Measurements from ENCODE around the gene SHLD1.
A peak's percentile ranks its signal among the peaks of the same experiment; 100 is the strongest.

SHLD1 gene

GRCh38 chr20:5822569-5822968, 72.4 kb downstream of the SHLD1 start:
- no peak for DNase-seq

- DNase-seq, result no peak
Measured at GRCh38 chr20:5825130-5825719, 75.0 kb downstream of the SHLD1 start.

DNA sequence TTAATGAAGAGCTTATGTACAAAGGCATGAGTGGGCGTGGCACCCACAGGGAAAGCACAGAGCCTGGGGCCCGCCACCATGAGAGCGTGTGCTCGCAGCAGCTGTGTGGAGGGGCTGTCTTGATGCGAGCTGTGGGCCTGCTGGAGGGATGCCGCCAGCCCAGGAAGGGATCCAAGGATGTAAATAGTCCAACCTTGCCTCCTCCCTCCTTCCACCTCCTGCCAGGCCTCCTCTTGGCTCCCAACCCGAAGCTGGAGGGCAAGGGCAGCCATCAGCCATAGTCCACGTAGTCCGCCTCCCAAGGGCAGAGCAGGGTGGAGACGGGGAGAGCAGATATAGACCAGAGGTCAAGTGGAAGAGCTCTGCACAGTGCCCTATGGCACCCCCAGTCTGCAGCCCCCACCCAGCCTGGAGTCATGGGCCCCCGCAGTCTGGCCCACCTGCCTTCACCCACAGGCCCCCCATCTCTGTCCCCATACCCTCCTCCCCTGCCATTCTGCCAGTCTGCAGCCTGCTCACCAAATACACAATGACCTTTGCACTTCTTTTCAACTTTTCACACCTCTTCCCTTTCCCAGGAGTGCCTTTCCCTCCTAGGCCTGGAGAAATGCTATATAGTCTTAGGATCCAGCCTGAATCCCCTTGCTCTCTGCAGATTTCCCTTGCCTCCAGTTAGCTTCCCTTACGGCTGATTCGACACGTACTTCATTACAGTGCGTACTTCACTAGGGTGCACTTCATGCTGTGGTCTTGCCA, 77.1 kb downstream of the SHLD1 start:
- no peak for DNase-seq

- no peak for DNase-seq
Measured at GRCh38 chr20:5827861-5828260, 77.7 kb downstream of the SHLD1 start.

DNA sequence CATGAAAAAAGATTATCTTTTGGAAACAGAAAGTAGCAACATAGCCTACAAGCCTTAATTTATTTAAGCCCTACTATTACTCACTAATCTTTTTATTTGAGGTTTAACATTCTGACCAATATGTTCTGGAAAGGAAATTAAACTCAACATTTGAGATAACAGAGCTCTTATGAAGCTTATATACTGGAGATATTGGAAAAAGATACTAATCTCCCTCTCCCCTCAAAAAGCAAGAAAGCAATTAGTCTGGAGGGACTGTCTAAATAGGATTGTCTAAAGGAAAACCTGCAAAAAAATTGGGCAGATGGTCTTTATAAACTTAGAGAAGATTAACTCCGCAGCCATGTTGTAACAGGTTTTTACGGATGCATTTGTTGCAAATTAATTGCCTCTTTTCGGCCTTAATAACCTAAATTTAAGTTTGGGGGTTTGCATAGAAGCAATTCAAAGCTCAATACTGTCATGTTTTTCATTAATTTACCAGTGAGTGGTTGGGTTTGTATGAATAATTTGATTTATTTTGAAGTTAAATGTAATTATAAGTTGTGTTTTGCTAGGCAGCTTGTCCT, 79.1 kb downstream of the SHLD1 start:
- no peak for DNase-seq

GRCh38 chr20:5831539-5832237, 81.5 kb downstream of the SHLD1 start:
- DNase-seq, result no peak

GRCh38 chr20:5833309-5833941, 83.2 kb downstream of the SHLD1 start:
- DNase-seq, result no peak

DNA sequence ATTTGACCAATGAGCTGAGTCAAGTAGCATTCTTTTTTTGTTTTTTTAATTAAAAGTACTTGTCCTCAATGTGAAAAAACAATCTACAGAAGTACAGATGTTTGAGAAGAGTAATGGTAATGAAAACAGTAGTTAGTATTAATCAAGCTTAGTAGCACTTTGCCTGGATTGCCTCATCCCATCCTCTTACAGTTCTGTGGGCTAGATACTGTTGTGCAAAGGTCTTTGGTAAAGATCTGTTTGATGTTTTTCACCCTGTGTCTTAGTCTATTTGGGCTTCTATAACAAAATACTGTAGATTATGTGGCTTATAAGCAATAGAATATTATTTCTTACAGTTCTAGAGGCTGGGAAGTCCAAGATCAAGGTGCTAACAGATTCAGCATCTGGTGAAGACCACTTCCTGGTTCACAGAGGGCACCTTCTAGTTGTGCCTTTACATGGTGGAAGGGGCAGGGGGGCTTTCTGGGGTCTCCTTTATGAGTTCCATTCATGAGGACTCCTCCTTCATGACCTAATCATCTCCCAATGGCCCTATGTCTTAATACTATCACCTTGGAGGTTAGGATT, 84.3 kb downstream of the SHLD1 start:
- no peak for DNase-seq

DNA sequence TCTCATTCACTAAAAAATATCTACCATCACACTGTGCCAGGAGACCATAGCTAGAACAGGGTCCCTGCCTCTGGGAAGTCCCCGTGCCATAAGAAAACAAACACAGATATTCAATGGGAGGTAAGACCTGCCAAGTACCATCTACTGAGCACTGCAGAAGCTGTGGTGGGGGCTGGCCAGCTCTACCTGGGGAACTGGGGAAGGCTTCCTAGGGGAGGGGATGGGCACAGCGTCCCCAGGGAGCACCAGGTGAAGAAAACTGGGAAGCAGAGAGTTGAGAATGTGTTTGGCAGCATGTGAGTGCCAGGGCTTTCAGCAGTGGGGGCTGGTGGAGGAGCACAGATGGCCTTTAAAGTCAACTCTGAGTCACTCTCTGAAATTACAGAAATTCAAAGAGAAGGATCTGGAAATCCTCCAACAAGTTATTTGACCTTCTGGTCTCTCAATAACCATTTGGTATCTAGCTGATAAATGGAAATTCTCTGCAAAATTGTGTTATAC, 85.2 kb downstream of the SHLD1 start:
- DNase-seq, result peak; percentile 23

DNA sequence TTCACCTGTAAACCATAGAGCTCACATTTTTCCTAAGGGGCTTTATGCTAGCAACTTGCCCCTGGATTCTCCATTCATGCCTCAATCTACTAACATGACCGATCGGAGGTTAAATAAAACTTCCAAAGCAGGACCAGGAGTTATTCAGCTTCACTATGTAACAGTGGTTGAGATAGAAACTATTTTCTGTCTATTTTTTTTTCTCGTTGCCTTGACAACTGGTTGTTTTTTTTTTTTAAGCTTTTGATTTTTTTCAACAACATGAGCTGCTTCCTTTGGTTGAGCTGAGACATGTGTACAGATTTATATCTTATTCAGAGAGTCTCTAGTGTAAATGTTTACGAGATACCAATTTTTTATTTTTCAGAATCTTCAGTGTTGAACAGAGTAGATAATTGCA, 85.7 kb downstream of the SHLD1 start:
- no peak for DNase-seq

GRCh38 chr20:5836569-5836968, 86.4 kb downstream of the SHLD1 start:
- DNase-seq, result no peak

GRCh38 chr20:5840411-5841002, 90.3 kb downstream of the SHLD1 start:
- DNase-seq, result no peak

DNA sequence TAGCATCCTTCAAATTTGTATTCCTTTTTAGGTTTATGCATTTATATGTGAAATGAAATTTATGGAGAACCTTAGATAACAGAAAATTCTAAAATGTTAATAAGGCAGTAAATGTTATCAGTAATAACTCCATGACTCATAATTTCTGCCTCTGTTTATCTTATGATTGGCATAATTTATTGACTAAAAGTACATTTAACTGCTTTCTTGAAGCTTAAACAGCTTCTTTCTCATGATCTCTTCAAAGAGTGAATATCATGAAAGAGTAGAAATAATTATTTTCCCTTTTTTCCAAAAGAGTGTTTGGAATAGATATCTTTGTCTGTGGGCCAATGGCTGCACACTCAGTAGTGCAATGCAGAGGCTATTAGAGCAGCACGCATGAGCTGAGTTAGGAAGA, 91.3 kb downstream of the SHLD1 start:
- no peak for DNase-seq

GRCh38 chr20:5842465-5842864, 92.3 kb downstream of the SHLD1 start:
- DNase-seq, result no peak

- no peak for DNase-seq
Measured at GRCh38 chr20:5843054-5843592, 92.9 kb downstream of the SHLD1 start.

- peak; percentile 81 for DNase-seq
Measured at GRCh38 chr20:5844063-5844681, 94.0 kb downstream of the SHLD1 start.

DNA sequence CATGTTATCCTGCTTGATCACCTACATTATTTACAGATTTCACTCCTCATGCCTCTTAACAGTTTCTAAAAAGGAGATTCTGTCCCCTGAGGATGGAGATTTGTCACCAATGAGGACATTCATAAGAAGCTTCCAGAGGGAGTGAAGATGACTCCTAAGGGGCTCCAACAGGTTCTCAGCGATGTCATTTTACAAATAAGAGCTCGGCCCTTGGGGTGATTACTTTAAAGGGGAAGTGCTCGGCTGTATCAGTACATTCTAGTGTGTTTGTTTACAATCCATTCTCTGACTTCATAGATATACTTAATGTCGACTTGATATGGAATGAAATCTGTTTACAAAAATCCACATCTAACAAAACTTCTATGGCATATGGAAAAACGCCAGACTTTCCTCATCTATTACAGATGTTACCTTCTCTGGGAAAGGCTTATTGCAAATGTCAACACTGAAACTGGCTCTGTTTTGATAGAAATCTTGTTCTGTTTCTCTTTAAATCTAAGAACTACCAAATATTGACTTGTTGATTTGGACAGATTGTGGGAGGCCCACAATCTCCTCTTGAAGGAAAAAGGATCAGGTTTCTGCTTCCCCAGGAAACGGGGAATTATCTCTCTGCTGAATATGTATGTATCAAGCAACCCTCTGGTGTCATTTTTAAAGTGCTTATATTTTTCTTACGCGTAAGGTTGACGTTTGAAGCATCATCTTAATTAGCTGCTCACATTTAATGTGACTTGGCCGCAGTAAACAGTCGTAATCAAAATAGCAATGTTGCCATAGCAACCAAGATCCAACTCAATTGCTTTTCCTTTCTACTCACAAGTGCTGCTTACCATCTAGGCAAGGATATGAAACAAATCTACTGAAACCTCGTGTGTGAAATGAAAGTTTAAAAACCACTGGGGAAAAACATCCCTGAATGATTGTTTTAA, 95.7 kb downstream of the SHLD1 start:
- no peak for DNase-seq

- no peak for DNase-seq
Measured at GRCh38 chr20:5848711-5849505, 98.7 kb downstream of the SHLD1 start.

DNA sequence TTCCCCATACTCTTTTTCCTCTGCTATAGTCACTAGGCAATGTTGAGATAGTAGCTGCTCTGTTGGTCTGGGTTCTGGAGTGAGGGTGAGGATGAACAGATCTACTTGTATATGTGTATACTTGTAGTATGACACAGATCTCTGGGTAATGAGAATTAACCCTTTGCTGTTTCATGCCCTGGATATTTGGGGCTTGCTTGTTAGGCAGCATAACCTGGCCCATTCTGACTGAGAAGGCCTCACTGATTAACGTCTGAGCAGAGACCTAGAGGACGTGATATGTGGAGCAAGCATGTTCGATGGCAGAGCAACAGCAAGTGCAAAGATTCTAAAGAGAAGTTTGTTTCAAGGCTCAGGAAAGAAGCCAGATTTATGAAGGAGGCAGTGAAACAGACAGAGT, 105.7 kb downstream of the SHLD1 start:
- DNase-seq, result no peak

GRCh38 chr20:5859608-5860007, 109.4 kb downstream of the SHLD1 start:
- DNase-seq, result no peak
